GM19395 (cell line): ENCODE results near the gene LSP1.
"Not testable (repeated sequence)": the region's sequence is repeated elsewhere in the genome, so short reads cannot be mapped to it uniquely, and the experiment has no call there.

ENCODE experiments used
- ATAC-seq: cut with Tn5 transposase; IDR thresholded peaks from one replicate; pipeline ENCODE4 v1.9.1; 2021; ENCODE audit warnings: mild to moderate bottlenecking, moderate library complexity; ENCODE audit not compliant: unreplicated experiment

LSP1 gene

DNA sequence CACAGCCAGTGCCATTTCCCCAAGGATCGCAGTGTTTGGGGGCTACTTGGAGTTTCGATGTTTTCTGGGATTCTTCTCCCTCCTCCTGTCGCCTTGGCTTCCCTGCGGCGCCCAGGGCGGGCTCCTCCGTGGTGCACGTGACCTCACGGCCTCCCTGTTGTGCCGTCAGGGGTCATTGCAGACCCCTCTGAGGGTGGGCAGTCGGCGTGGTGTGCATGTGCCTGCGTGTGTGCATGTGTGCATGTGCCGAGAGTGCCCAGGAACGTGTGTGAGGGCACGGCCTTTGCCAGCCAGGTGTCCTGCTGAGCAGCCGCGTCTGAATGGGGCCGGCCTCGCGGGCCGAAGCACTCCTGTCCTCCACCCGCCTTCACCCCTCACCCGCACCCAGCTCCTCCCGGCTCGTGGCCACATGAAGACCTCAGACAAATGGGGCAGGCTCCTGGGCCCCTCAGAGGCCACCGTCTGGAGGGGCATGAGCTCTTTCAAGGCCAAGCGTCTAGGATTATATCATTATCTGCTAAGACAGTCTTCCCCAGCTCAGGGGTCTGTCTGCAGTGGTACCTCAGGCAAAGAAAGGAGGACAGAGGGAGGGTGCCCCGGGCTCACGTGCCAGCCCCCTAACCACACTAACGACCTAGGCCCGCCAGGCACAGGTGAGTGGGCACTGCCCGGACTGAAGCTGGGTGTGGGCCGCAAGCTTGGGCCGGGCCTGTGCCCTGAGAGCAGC is 84.9 kb downstream of the LSP1 start:
- no peak for ATAC-seq

- ATAC-seq: no peak
Measured at GRCh38 chr11:1938343-1939005, 85.6 kb downstream of the LSP1 start.

- no peak for ATAC-seq
Measured at GRCh38 chr11:1939006-1939625, 86.2 kb downstream of the LSP1 start.

DNA sequence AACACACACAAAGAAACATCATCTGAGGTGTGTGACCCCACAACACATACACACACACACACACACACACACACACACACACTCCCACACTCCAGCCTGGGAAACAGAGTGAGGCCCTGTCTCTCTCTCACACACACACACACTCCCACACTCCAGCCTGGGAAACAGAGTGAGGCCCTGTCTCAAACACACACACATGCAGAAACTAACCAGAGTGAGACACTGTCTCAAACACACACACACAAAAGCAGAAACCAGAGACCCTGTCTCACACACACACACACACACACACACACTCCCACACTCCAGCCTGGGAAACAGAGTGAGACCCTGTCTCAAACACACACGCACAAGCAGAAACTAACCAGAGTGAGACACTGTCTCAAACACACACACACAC is 86.9 kb downstream of the LSP1 start:
- not testable (repeated sequence) for ATAC-seq
